Fibroblast of pulmonary artery (primary cell): ENCODE data around the gene RIPOR1.
"Not testable (repeated sequence)": the region's sequence is repeated elsewhere in the genome, so short reads cannot be mapped to it uniquely, and the experiment has no call there.

Experiments
- DNase-seq: peaks from one replicate; pipeline ENCODE4 v3.0.0-alpha.2; 2010; ENCODE audit warnings: low read depth
- H3K4me3 ChIP-seq: replicated peaks from 2 replicates; pipeline ENCODE4 v1.5.1; 2011; ENCODE audit warnings: low read depth, mild to moderate bottlenecking, control low read depth, low read length, moderate library complexity
- CTCF ChIP-seq: IDR thresholded peaks from 2 replicates; pipeline ENCODE4 v1.5.1; 2011; ENCODE audit warnings: mild to moderate bottlenecking, control low read depth, low read length, inconsistent platforms; ENCODE audit errors: missing control alignments

Gene RIPOR1

GRCh38 chr16:67528870-67529581 is 397 bp downstream of the RIPOR1 start:
- peak; percentile 44 for DNase-seq
- peak overlapping the region; percentile 70 for H3K4me3 ChIP-seq
- no peak for TF ChIP-seq CTCF

GRCh38 chr16:67529582-67530012 is 968 bp downstream of the RIPOR1 start:
- DNase-seq = peak; percentile 25
- TF ChIP-seq CTCF = no peak
- peak overlapping the region; percentile 70 for H3K4me3 ChIP-seq

DNA sequence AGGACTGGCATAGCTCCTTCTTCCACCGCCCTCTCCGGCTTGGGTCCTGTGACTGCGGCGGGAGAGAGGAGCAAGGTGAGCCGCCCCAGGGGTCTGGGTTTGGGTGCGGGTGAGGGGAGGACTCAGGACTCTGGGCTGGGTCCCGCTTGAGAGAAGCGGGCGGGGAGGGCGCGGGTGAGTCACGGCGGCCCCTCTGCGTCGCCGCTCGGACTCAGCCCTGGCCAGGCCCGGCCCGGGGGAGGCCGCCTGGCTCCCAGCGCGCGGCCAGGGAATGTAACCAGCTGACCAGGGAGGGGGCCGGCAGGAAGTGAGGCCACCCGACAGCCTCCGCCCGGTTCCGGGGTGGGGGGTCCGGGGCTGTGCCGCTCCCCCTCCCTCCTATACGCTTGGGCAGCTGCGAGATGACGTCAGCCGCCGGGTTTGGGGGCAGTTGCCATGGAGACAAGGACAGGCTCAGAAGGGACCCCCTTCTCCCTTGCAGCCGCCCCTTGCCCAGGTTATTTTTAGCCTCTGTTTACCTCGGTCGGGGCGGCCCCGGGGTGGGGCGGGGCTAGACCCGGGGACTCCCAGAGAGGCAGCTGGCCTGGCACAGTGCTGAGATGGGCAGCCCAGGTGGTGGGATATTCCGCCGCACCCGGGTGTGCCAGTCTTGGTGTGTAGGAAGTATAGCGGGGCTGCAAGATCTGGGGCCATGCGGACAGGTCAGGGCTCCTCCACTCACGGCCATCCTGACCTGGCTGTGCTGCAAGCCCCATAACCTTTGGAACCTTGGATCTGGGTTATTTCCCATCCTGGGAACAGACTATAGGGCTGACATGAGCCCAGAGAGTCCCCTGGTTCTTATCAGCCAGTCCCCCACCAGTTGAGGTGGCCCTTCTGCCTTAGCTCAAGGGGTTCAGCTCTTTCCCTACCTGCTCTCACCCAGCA is 1.6 kb downstream of the RIPOR1 start:
- H3K4me3 ChIP-seq = peak overlapping the region; percentile 70
- peak; percentile 81 for DNase-seq
- no peak for TF ChIP-seq CTCF

- no peak for DNase-seq
- no peak for TF ChIP-seq CTCF
- peak overlapping the region; percentile 70 for H3K4me3 ChIP-seq
Observed at GRCh38 chr16:67531247-67531646, 2.6 kb downstream of the RIPOR1 start.

DNA sequence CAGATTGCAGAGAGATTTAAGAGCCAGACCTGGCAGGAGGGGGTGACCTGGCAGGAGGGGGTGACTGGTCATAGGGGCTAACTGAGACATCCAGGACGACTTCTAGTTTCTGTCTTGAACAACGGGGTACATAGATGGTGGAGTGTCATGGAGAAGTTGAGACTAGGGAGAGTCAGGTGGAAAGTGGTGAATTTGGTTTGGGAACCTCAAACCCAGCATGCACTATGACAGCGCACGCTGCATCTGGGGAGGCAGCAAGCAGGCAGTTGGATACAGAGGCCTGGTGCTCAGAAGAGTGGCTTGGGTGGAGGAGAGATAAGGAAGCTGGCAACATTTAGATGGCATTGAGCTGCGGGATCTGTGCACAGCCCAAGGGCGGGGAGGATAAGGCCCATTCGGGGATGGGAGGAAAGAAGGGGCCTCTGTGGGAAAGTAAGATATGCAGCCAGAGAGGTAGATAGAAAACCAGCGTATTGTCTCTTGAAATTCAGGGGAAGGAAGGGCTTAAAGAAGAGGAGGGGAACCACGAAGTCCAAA is 4.5 kb downstream of the RIPOR1 start:
- no peak for TF ChIP-seq CTCF
- DNase-seq = no peak
- no peak overlapping the region for H3K4me3 ChIP-seq

DNA sequence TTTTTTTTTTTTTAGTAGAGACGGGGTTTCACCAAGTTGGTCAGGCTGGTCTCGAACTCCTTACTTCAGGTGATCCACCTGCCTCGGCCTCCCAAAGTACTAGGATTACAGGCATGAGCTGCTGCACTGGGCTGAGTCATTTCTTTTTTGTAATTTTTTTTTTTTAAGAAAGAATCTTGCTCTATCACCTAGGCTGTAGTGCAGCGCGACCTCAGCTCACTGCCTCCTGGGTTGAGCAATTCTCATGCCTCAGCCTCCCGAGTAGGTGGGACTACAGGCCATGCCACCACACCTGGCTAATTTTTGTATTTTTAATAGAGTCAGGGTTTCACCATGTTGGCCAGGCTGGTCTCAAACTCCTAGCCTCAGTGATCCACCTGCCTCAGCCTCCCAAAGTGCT is 5.4 kb downstream of the RIPOR1 start:
- not testable (repeated sequence) for DNase-seq, H3K4me3 ChIP-seq

DNA sequence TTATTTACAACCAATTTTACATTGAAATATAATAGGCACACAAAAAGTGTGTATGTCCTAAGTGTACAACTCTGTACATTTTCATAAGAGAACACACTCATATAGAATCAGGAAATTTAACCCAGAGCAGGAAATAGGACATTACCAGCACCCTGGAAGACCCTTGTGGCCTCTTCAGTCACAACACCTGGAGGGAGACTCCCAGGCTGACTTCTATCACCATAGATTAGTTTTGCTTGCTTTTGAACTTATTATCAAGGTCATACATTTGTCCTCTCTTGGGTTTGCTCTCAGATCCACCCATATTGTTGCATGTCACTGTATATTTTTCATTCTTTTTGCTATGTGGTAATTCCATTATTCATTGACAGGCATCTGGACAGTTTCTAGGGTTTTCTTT is 5.8 kb downstream of the RIPOR1 start:
- no peak for DNase-seq
- H3K4me3 ChIP-seq = no peak overlapping the region
- no peak for TF ChIP-seq CTCF
